Measurements from ENCODE around the gene MORF4L1. TPM values are rescaled to one million over a fixed set of nuclear protein-coding genes. Genes with fewer than 3 reads are reported as not detected.
"Not testable (repeated sequence)": the region's sequence is repeated elsewhere in the genome, so short reads cannot be mapped to it uniquely, and the experiment has no call there.

Gene MORF4L1
- total and polyA plus RNA-seq, 3 donors from 2014 or later = 413 to 1,132 (median 414) TPM

DNA sequence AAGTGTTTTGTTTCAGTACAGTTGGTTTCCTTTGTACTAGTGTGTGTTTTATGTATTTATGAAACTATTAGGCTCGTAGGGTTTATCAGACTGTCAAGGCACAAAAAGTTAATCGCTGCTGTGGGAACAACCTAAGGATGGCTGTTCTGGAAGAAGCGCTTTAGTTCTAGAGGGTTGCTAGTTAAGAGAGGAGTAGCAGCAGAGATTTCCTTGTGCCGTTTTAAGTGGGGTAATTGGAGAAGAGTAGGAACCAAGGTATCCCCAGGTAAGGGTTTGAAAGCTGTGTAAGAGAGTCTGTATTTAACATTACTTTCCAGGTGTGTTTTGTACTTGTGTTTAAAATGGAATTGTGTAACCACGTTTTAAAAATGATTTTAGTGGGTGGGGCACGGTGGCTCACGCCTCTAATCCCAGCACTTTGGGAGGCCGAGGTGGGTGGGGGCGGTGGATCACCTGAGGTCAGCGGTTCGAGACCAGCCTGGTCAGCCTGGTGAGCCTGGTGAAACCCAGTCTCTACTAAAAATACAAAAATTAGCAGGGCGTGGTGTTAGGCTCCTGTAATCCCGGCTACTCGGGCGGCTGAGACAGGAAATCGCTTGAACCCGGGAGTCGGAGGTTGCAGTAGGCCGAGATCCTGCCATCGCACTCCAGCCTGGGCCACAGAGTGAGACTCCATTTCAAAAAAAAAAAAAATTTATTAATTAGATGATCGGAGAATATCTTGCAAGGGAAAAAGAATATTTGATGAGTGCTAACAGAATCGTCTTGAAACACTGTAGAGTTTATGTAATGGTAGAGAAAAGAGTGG lies 2.6 kb downstream of the MORF4L1 start:
- peaks cover 52% of the 10 kb centered on the region for H3K4me1 ChIP-seq
- DNase-seq = no peak
- H3K9me3 ChIP-seq = no peaks in the 10 kb centered on the region
- 23 to 26% methylated on average over 22 of the region's 22 CpGs for WGBS, 2 donors
- TF ChIP-seq, protein P1, sequence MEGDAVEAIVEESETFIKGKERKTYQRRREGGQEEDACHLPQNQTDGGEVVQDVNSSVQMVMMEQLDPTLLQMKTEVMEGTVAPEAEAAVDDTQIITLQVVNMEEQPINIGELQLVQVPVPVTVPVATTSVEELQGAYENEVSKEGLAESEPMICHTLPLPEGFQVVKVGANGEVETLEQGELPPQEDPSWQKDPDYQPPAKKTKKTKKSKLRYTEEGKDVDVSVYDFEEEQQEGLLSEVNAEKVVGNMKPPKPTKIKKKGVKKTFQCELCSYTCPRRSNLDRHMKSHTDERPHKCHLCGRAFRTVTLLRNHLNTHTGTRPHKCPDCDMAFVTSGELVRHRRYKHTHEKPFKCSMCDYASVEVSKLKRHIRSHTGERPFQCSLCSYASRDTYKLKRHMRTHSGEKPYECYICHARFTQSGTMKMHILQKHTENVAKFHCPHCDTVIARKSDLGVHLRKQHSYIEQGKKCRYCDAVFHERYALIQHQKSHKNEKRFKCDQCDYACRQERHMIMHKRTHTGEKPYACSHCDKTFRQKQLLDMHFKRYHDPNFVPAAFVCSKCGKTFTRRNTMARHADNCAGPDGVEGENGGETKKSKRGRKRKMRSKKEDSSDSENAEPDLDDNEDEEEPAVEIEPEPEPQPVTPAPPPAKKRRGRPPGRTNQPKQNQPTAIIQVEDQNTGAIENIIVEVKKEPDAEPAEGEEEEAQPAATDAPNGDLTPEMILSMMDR (IDR thresholded peaks at IDR 0.05) = no peak
- TF ChIP-seq POLR2A (IDR thresholded peaks at IDR 0.05) = no peak
- H3K27me3 ChIP-seq = no peaks in the 10 kb centered on the region
- no peaks in the 10 kb centered on the region for H3K36me3 ChIP-seq (ENCODE audit: low read depth, missing control alignments)
- intact Hi-C loops (cut with DNase I; ENCODE audit: low total_unique reads) = no loop called here
- H3K4me3 ChIP-seq = peak overlapping the region; percentile 88 to 100
- peak overlapping the region; percentile 100 for H3K27ac ChIP-seq

DNA sequence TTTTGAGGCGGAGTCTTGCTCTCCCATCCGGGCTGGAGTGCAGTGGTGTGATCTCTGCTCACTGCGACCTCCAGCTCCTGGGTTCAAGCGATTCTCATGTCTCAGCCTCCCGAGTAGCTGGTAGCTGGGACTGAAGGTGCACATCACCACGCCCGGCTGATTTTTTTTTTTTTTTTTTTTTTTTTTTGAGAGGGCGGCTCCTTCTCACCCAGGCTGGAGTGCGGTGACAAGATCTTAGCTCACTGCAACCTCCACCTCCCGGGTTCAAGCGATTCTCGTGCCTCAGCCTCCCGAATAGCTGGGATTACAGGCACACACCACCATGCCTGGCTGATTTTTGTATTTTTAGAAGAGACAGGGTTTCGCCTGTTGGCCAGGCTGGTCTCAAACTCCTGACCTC lies 4.3 kb downstream of the MORF4L1 start:
- H3K27me3 ChIP-seq; H3K9me3 ChIP-seq; H3K4me3 ChIP-seq; DNase-seq; intact Hi-C loops (cut with DNase I; ENCODE audit: low total_unique reads); H3K36me3 ChIP-seq (ENCODE audit: low read depth, missing control alignments): not testable (repeated sequence)
- H3K4me1 ChIP-seq = peaks cover 52% of the 10 kb centered on the region
- 40 to 42% methylated on average over 14 of the region's 14 CpGs for WGBS, 2 donors
- H3K27ac ChIP-seq = peak overlapping the region; percentile 12 to 100

DNA sequence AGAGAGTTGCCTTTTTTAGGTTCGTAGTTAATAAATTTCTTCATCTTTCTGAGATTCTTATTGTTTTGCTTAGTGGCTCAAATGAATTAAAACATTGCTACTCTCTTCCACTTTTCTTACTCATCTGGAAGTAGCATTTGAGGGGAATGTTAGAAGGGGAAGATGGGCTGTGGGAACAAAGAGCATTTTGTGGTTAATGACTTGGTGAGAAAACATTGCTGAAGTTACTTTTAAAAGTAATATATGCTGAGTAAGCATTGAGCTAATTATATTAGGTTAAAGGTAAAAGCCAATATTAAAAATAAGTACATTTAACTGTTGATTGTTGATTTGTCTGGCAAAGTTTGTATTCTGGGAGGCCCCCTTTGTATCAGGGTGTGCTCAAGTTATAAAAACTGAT lies 5.7 kb downstream of the MORF4L1 start:
- H3K4me3 ChIP-seq = no peak overlapping the region
- TF ChIP-seq, protein P1 (IDR thresholded peaks at IDR 0.05) = no peak
- TF ChIP-seq POLR2A (IDR thresholded peaks at IDR 0.05) = no peak
- H3K4me1 ChIP-seq = peaks cover 52% of the 10 kb centered on the region
- H3K27me3 ChIP-seq = no peaks in the 10 kb centered on the region
- no peaks in the 10 kb centered on the region for H3K9me3 ChIP-seq
- H3K36me3 ChIP-seq (ENCODE audit: low read depth, missing control alignments) = no peaks in the 10 kb centered on the region
- intact Hi-C loops (cut with DNase I; ENCODE audit: low total_unique reads) = no loop called here
- DNase-seq = no peak
- no peak overlapping the region for H3K27ac ChIP-seq
- WGBS, 2 donors = 8 to 17% methylated on average over 1 of the region's 1 CpG

DNA sequence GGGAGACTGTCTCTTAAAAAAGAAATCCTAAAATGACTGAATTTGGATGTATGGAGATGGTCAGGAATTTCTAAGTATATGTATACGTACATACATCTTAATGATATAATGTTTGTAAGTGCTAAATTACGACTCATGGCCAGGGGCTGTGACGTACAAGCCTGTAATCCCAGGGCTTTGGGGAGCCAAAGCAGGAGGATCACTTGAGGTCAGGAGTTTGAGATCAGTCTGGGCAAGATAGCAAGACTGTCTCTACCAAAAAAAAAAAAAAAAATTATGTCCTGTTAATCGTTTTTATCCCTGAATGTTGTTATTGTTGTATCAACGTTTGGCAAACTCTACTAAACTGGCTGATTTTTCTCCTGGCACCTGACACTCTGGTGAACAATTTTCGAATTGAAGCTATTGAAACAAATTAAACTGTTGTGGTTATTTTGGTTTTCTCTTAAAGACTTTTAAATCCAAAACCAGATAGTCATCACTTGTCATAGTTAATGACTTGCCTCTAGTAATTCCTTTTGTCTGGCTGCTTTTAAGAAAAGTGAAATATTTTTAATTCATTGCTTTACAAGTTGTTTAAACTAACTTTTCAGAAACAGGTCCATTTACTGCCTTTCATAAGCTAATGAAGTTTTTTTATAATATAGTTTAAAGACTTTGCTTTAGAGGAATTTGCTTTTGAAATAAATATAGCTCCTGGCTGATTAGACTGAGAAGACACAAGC lies 7.0 kb downstream of the MORF4L1 start:
- intact Hi-C loops (cut with DNase I; ENCODE audit: low total_unique reads) = no loop called here
- 25 to 35% methylated on average over 6 of the region's 6 CpGs for WGBS, 2 donors
- H3K4me3 ChIP-seq = no peak overlapping the region
- no peaks in the 10 kb centered on the region for H3K9me3 ChIP-seq
- H3K4me1 ChIP-seq = peaks cover 52% of the 10 kb centered on the region
- TF ChIP-seq POLR2A (IDR thresholded peaks at IDR 0.05) = no peak
- TF ChIP-seq, protein P1 (IDR thresholded peaks at IDR 0.05) = no peak
- peak overlapping the region in 1 of 2 donors; percentile 42 for H3K27ac ChIP-seq
- DNase-seq = no peak
- H3K36me3 ChIP-seq (ENCODE audit: low read depth, missing control alignments) = no peaks in the 10 kb centered on the region
- H3K27me3 ChIP-seq = no peaks in the 10 kb centered on the region

DNA sequence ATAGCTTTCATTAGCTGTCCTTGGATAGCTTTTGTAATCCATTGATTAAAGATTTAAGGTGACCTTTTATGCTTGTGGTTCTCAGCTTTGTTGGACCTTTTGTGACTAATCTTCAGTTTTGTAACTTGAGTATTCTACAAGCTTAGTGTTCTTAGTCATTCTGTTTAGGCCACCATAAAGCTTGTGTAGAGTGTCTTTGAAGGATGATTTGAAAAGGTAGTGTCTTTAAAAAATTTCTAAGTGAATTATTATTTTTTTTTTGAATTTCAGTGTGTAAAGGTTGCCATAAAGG lies 7.5 kb downstream of the MORF4L1 start:
- H3K9me3 ChIP-seq = no peaks in the 10 kb centered on the region
- no peak overlapping the region for H3K4me3 ChIP-seq
- H3K27ac ChIP-seq = peak overlapping the region in 1 of 2 donors; percentile 42
- no peaks in the 10 kb centered on the region for H3K27me3 ChIP-seq
- no peak for DNase-seq
- peaks cover 48% of the 10 kb centered on the region for H3K4me1 ChIP-seq
- TF ChIP-seq, protein P1 (IDR thresholded peaks at IDR 0.05) = no peak
- TF ChIP-seq POLR2A (IDR thresholded peaks at IDR 0.05) = no peak
- no peaks in the 10 kb centered on the region for H3K36me3 ChIP-seq (ENCODE audit: low read depth, missing control alignments)
- intact Hi-C loops (cut with DNase I; ENCODE audit: low total_unique reads) = no loop called here
